Pancreas (tissue), 10 donors: ENCODE results near the gene ANKFY1. TPM values are rescaled to one million over a fixed set of nuclear protein-coding genes. Genes with fewer than 3 reads are reported as not detected.

ENCODE experiments used
- ATAC-seq, 4 donors: fragments of 200-7000 bp; cut with Tn5 transposase; one replicate each; pipeline versions ENCODE4 v1.8.0 to v1.9.1; 2020; ENCODE audit warnings: mild to moderate bottlenecking in 4 of 4, moderate library complexity in 4 of 4
- DNase-seq, 6 donors: peaks; one replicate each; pipeline ENCODE4 v3.0.0-alpha.2; 2020
- FAIRE-seq: peaks from 2 replicates; lab custom pipeline; 2012; peaks lifted over from hg19 to GRCh38; lab: Jason Lieb, UNC
- H3K27ac ChIP-seq, 4 donors: fragments of 200-600 bp; sonication (generic); 1 replicate in 3 of 4; 2 replicates in 1 of 4; pipeline versions ENCODE4 v1.5.0 to v1.8.0; 2020
- H3K27me3 ChIP-seq, 4 donors: fragments of 200-600 bp; one replicate each; pipeline ENCODE4 v1.8.0; 2021
- H3K36me3 ChIP-seq, 3 donors: fragments of 200-600 bp; sonication (generic) in 1 of 3; one replicate each; pipeline versions ENCODE4 v1.5.0 to v1.8.0; 2020 to 2021
- H3K4me1 ChIP-seq, 3 donors: fragments of 200-600 bp; one replicate each; pipeline ENCODE4 v1.8.0; 2021
- H3K4me3 ChIP-seq, 4 donors: fragments of 200-600 bp; sonication (generic) in 2 of 4; one replicate each; pipeline versions ENCODE4 v1.5.0 to v1.8.0; 2020 to 2021
- H3K9me3 ChIP-seq, 4 donors: fragments of 200-600 bp; one replicate each; pipeline ENCODE4 v1.8.0; 2021
- WGBS, 2 donors: extraction: QIAGEN DNeasy Blood & Tissue Kit; methylation state at CpG; one replicate each; pipeline ENCODE4 v1.1.7; 2013; 5-methylcytosine and 5-hydroxymethylcytosine counted together
- intact Hi-C, 3 donors: fragments of 100-400 bp; cut with DNase I; formaldehyde crosslinking; loops; one replicate each; pipeline versions ENCODE4 v1.11.1 to v1.14.2; 2022
- polyA plus RNA-seq, 2 donors: library from polyadenylated mRNA; stranded (reverse); fragments of 200-250 nt; gene quantifications; one replicate each; pipeline ENCODE4 v1.2.3, GENCODE V29; 2013
- total RNA-seq, 6 donors: library from RNA; stranded (reverse); fragmentation: NEBNext Ultra II Directional in 4 of 6; extraction: Animal tissue kit (Norgen Biotek cat#: 25700) in 4 of 6; gene quantifications; one replicate each; pipeline versions ENCODE4 v1.2.1 to v1.2.4, GENCODE V29; 2021 to 2023
- TF ChIP-seq, protein P1 (sequence below), 4 donors: fragments of 200-600 bp; sonication (generic) in 3 of 4; IDR thresholded peaks; one replicate each; pipeline versions ENCODE4 v1.5.0 to v1.8.0; 2021; ENCODE audit warnings: antibody characterized with exemption in 4 of 4
- donor health status: healthy with polysubstance abuse.
- donor health status: DM: no; HTN: no; CAD: no; lungs with moderate emphysema.
- donor health status: DM: no; HTN: no; CAD: no.
- donor health status: control.
- donor health status: control.
- donor health status: Bipolar disorder and iron deficiency.
- donor health status: DM: yes; HTN: yes; CAD: no.
- donor health status: DM: no; HTN: no; CAD: no.
- donor health status: DM: no; HTN: no; CAD: no.
- donor health status: DM: yes; HTN: yes; CAD: no.

The ANKFY1 gene
- total and polyA plus RNA-seq, 8 donors: 11.3 to 30.3 (median 13.9) TPM

GRCh38 chr17:4219241-4219640, 44.5 kb downstream of the ANKFY1 start:
- intact Hi-C loops: loop anchor here in 1 of 3 donors (10.0 kb wide), 1 partner anchor 186 kb away; no protein-coding TSS in a partner anchor
- ATAC-seq: no peak
- H3K36me3 ChIP-seq: peaks cover 0 to 6% (median 0%) of the 10 kb centered on the region in 3 donors
- H3K4me1 ChIP-seq: no peaks in the 10 kb centered on the region
- FAIRE-seq: no peak
- H3K9me3 ChIP-seq: no peaks in the 10 kb centered on the region
- TF ChIP-seq, protein P1, sequence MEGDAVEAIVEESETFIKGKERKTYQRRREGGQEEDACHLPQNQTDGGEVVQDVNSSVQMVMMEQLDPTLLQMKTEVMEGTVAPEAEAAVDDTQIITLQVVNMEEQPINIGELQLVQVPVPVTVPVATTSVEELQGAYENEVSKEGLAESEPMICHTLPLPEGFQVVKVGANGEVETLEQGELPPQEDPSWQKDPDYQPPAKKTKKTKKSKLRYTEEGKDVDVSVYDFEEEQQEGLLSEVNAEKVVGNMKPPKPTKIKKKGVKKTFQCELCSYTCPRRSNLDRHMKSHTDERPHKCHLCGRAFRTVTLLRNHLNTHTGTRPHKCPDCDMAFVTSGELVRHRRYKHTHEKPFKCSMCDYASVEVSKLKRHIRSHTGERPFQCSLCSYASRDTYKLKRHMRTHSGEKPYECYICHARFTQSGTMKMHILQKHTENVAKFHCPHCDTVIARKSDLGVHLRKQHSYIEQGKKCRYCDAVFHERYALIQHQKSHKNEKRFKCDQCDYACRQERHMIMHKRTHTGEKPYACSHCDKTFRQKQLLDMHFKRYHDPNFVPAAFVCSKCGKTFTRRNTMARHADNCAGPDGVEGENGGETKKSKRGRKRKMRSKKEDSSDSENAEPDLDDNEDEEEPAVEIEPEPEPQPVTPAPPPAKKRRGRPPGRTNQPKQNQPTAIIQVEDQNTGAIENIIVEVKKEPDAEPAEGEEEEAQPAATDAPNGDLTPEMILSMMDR (IDR thresholded peaks at IDR 0.05): no peak
- no peak for DNase-seq
- no peaks in the 10 kb centered on the region for H3K27me3 ChIP-seq
- no peak overlapping the region for H3K27ac ChIP-seq
- H3K4me3 ChIP-seq: no peak overlapping the region
- WGBS, 2 donors: 92 to 93% methylated on average over 3 of the region's 3 CpGs

GRCh38 chr17:4215882-4216570, 47.8 kb downstream of the ANKFY1 start:
- Histone ChIP-seq H3K36me3 (peaks cover 0 to 6% (median 0%) of the 10 kb centered on the region in 3 donors), H3K4me1 (no peaks in the 10 kb centered on the region), H3K9me3 (no peaks in the 10 kb centered on the region), H3K27ac (no peak overlapping the region), H3K4me3 (no peak overlapping the region), H3K27me3 (no peaks in the 10 kb centered on the region)
- FAIRE-seq (no peak), DNase-seq (no peak), ATAC-seq (peak in 2 of 4 donors; percentile 22 to 49)
- WGBS, 2 donors: 84 to 90% methylated on average over 6 of the region's 6 CpGs
- intact Hi-C loops: loop anchor here in 1 of 3 donors (10.0 kb wide), 1 partner anchor 189 kb away; no protein-coding TSS in a partner anchor
- TF ChIP-seq, protein P1 (IDR thresholded peaks at IDR 0.05): no peak

GRCh38 chr17:4214157-4214556, 49.6 kb downstream of the ANKFY1 start:
- no peaks in the 10 kb centered on the region for H3K4me1 ChIP-seq
- H3K9me3 ChIP-seq: no peaks in the 10 kb centered on the region
- no peak for FAIRE-seq
- ATAC-seq: no peak
- no peak overlapping the region for H3K4me3 ChIP-seq
- WGBS, 2 donors: 86 to 93% methylated on average over 6 of the region's 6 CpGs
- no peaks in the 10 kb centered on the region for H3K27me3 ChIP-seq
- TF ChIP-seq, protein P1 (IDR thresholded peaks at IDR 0.05): no peak
- no peak for DNase-seq
- peaks cover 0 to 14% (median 0%) of the 10 kb centered on the region in 3 donors for H3K36me3 ChIP-seq
- no peak overlapping the region for H3K27ac ChIP-seq
- intact Hi-C loops: loop anchor here in 2 of 3 donors (5.0 to 10.0 kb wide), 2 partner anchors 191 to 203 kb away; no protein-coding TSS in a partner anchor

- FAIRE-seq (no peak), ATAC-seq (no peak), DNase-seq (no peak)
- intact Hi-C loops: loop anchor here (5.0 to 10.0 kb wide), 2 partner anchors 195 to 208 kb away; no protein-coding TSS in a partner anchor
- TF ChIP-seq, protein P1 (IDR thresholded peaks at IDR 0.05): no peak
- H3K4me3 ChIP-seq: no peak overlapping the region
- H3K27me3 ChIP-seq: no peaks in the 10 kb centered on the region
- H3K9me3 ChIP-seq: no peaks in the 10 kb centered on the region
- peaks cover 0 to 19% (median 5%) of the 10 kb centered on the region in 3 donors for H3K36me3 ChIP-seq
- no peaks in the 10 kb centered on the region for H3K4me1 ChIP-seq
- H3K27ac ChIP-seq: no peak overlapping the region
- WGBS, 2 donors: 93 to 95% methylated on average over 7 of the region's 7 CpGs
Measured at GRCh38 chr17:4209611-4210010, 54.2 kb downstream of the ANKFY1 start.

GRCh38 chr17:4208238-4208637, 55.5 kb downstream of the ANKFY1 start:
- Histone ChIP-seq H3K27me3 (no peaks in the 10 kb centered on the region), H3K27ac (no peak overlapping the region), H3K9me3 (no peaks in the 10 kb centered on the region), H3K4me3 (no peak overlapping the region), H3K36me3 (peaks cover 0 to 19% (median 5%) of the 10 kb centered on the region in 3 donors), H3K4me1 (no peaks in the 10 kb centered on the region)
- ATAC-seq (no peak), FAIRE-seq (no peak), DNase-seq (no peak)
- intact Hi-C loops: loop anchor here in 1 of 3 donors (5.0 kb wide), 1 partner anchor 209 kb away; no protein-coding TSS in a partner anchor
- WGBS, 2 donors: 61 to 86% methylated on average over 4 of the region's 4 CpGs
- TF ChIP-seq, protein P1 (IDR thresholded peaks at IDR 0.05): no peak
